Activated CD4-positive, CD25-positive, alpha-beta regulatory T cell treated with anti-CD3 and anti-CD28 coated beads, Interleukin-2, amount 50 U/mL, for 16 hours (primary cell): ENCODE results near the gene RAI14.
"Not testable (repeated sequence)": the region's sequence is repeated elsewhere in the genome, so short reads cannot be mapped to it uniquely, and the experiment has no call there.

ENCODE experiments used
- DNase-seq: peaks from one replicate; pipeline ENCODE4 v3.0.0-alpha.2; 2020; ENCODE audit warnings: low read depth, low spot score

Gene RAI14

GRCh38 chr5:34731435-34732232, 75.5 kb downstream of the RAI14 start:
- DNase-seq: no peak

GRCh38 chr5:34734326-34734725, 78.2 kb downstream of the RAI14 start:
- no peak for DNase-seq

- DNase-seq: no peak
Observed at GRCh38 chr5:34735491-34736426, 79.6 kb downstream of the RAI14 start.

GRCh38 chr5:34736445-34737115, 80.5 kb downstream of the RAI14 start:
- DNase-seq: no peak

GRCh38 chr5:34737731-34738130, 81.6 kb downstream of the RAI14 start:
- DNase-seq: no peak

- DNase-seq: no peak
Observed at GRCh38 chr5:34738381-34738780, 82.3 kb downstream of the RAI14 start.

- no peak for DNase-seq
Observed at GRCh38 chr5:34740389-34740806, 84.3 kb downstream of the RAI14 start.

- DNase-seq: no peak
Observed at GRCh38 chr5:34742061-34742460, 85.9 kb downstream of the RAI14 start.

GRCh38 chr5:34743878-34744277, 87.8 kb downstream of the RAI14 start:
- no peak for DNase-seq

- no peak for DNase-seq
Observed at GRCh38 chr5:34748431-34748830, 92.3 kb downstream of the RAI14 start.

GRCh38 chr5:34749431-34749873, 93.3 kb downstream of the RAI14 start:
- no peak for DNase-seq

GRCh38 chr5:34750206-34750605, 94.1 kb downstream of the RAI14 start:
- no peak for DNase-seq

- no peak for DNase-seq
Observed at GRCh38 chr5:34751807-34752736, 95.9 kb downstream of the RAI14 start.

- DNase-seq: not testable (repeated sequence)
Observed at GRCh38 chr5:34753236-34753635, 97.1 kb downstream of the RAI14 start.

- no peak for DNase-seq
Observed at GRCh38 chr5:34755926-34756325, 99.8 kb downstream of the RAI14 start.

- no peak for DNase-seq
Observed at GRCh38 chr5:34756781-34757624, 100.9 kb downstream of the RAI14 start.

GRCh38 chr5:34758514-34758913, 102.4 kb downstream of the RAI14 start:
- no peak for DNase-seq

GRCh38 chr5:34759213-34759612, 103.1 kb downstream of the RAI14 start:
- DNase-seq: not testable (repeated sequence)

GRCh38 chr5:34765662-34766061, 109.5 kb downstream of the RAI14 start:
- no peak for DNase-seq

- no peak for DNase-seq
Observed at GRCh38 chr5:34767180-34767579, 111.1 kb downstream of the RAI14 start.
